H1 (cell line): ENCODE data around the gene GUCA1A. TPM values are rescaled to one million over a fixed set of nuclear protein-coding genes. Genes with fewer than 3 reads are reported as not detected.

Experiments used
- ATF3 ChIP-seq: IDR thresholded peaks from 2 replicates; pipeline ENCODE4 v1.6.1; 2011; ENCODE audit warnings: low read depth, mild to moderate bottlenecking, low read length; ENCODE audit not compliant: insufficient read depth
- CHD2 ChIP-seq: IDR thresholded peaks from 2 replicates; pipeline ENCODE4 v1.6.1; 2012; ENCODE audit warnings: low read length, improper control_type of control experiment
- EGR1 ChIP-seq: IDR thresholded peaks from 2 replicates; pipeline ENCODE4 v1.6.1; 2011; ENCODE audit warnings: low read depth, low read length, borderline replicate concordance
- GTF2F1 ChIP-seq: IDR thresholded peaks from 2 replicates; pipeline ENCODE4 v1.6.1; 2012; ENCODE audit warnings: low read depth, low read length, improper control_type of control experiment, borderline replicate concordance
- JUN ChIP-seq: IDR thresholded peaks from 2 replicates; pipeline ENCODE4 v1.6.1; 2011; ENCODE audit warnings: low read depth, mild to moderate bottlenecking, improper control_type of control experiment, low read length
- JUND ChIP-seq: IDR thresholded peaks from 2 replicates; pipeline ENCODE4 v1.6.1; 2011; ENCODE audit warnings: mild to moderate bottlenecking, improper control_type of control experiment, low read length
- MAFK ChIP-seq: IDR thresholded peaks from 2 replicates; pipeline ENCODE4 v1.6.1; 2012; ENCODE audit warnings: low read depth, mild to moderate bottlenecking, improper control_type of control experiment, low read length
- NANOG ChIP-seq: IDR thresholded peaks from 2 replicates; pipeline ENCODE4 v1.6.1; 2011; ENCODE audit warnings: low read length, low read depth, mild to moderate bottlenecking, inconsistent platforms; ENCODE audit not compliant: insufficient read depth, poor library complexity, severe bottlenecking
- RXRA ChIP-seq: IDR thresholded peaks from 2 replicates; pipeline ENCODE4 v1.6.1; 2011; ENCODE audit warnings: low read depth, mild to moderate bottlenecking, low read length, moderate library complexity; ENCODE audit not compliant: insufficient read depth
- SP1 ChIP-seq: IDR thresholded peaks from 2 replicates; pipeline ENCODE4 v1.6.1; 2011; ENCODE audit warnings: low read depth, low read length
- SP4 ChIP-seq: IDR thresholded peaks from 2 replicates; pipeline ENCODE4 v1.6.1; 2012; ENCODE audit warnings: low read length, inconsistent platforms
- SRF ChIP-seq: IDR thresholded peaks from 2 replicates; pipeline ENCODE4 v1.6.1; 2011; ENCODE audit warnings: mild to moderate bottlenecking, low read depth, low read length, moderate library complexity
- polyA plus RNA-seq, 7 experiments: library from polyadenylated mRNA; depleted of rRNA in 3 of 7; stranded (reverse) in 5 of 7; unstranded in 2 of 7; fragments of >200 nt in 5 of 7; fragments of 200-250 nt in 2 of 7; gene quantifications; 1 replicate in 5 of 7; 2 replicates in 1 of 7; 4 replicates in 1 of 7; pipeline versions ENCODE4 v1.2.1 to v1.2.3, GENCODE V29; 2011 to 2013; ENCODE audit warnings: missing spikeins in 2 of 7, mixed read lengths in 2 of 7
- total RNA-seq: library from RNA; stranded (reverse); fragmentation: NEBNext Ultra II Directional; extraction: Animal tissue kit (Norgen Biotek cat#: 25700); gene quantifications from 2 replicates; pipeline ENCODE4 v1.2.1, GENCODE V29; 2021
- TF ChIP-seq, protein P1 (sequence below): fragments of 300-600 bp; sonication (generic); IDR thresholded peaks from 2 replicates; pipeline ENCODE4 v1.7.1; 2012; ENCODE audit warnings: low read length, moderate library complexity, mild to moderate bottlenecking, inconsistent platforms; ENCODE audit not compliant: insufficient replicate concordance

GUCA1A gene
- total and polyA plus RNA-seq, 2 of the 8 experiments (the other 6 are each of a cell fraction or from before 2014, with no cell fraction given) = 4.6 to 24.6 TPM

DNA sequence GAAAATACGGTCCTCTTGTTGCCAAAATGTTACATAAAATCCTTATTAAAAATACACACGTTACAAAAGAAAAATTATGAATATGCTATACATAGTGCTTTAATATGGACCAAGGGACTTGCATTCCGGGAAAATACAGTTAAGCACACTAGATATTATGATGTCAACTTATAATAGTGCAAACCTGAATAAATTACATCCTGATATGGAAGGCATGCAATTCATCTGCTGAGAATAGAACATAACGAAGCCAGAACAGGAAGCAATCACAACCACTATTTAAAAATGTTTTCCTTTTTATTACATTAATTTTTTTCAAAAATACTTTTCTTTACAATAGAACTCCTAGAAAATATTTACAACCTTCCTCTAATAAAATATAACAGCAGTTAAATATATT lies 52.3 kb downstream of the GUCA1A start (continued):
- TF ChIP-seq, protein P1, sequence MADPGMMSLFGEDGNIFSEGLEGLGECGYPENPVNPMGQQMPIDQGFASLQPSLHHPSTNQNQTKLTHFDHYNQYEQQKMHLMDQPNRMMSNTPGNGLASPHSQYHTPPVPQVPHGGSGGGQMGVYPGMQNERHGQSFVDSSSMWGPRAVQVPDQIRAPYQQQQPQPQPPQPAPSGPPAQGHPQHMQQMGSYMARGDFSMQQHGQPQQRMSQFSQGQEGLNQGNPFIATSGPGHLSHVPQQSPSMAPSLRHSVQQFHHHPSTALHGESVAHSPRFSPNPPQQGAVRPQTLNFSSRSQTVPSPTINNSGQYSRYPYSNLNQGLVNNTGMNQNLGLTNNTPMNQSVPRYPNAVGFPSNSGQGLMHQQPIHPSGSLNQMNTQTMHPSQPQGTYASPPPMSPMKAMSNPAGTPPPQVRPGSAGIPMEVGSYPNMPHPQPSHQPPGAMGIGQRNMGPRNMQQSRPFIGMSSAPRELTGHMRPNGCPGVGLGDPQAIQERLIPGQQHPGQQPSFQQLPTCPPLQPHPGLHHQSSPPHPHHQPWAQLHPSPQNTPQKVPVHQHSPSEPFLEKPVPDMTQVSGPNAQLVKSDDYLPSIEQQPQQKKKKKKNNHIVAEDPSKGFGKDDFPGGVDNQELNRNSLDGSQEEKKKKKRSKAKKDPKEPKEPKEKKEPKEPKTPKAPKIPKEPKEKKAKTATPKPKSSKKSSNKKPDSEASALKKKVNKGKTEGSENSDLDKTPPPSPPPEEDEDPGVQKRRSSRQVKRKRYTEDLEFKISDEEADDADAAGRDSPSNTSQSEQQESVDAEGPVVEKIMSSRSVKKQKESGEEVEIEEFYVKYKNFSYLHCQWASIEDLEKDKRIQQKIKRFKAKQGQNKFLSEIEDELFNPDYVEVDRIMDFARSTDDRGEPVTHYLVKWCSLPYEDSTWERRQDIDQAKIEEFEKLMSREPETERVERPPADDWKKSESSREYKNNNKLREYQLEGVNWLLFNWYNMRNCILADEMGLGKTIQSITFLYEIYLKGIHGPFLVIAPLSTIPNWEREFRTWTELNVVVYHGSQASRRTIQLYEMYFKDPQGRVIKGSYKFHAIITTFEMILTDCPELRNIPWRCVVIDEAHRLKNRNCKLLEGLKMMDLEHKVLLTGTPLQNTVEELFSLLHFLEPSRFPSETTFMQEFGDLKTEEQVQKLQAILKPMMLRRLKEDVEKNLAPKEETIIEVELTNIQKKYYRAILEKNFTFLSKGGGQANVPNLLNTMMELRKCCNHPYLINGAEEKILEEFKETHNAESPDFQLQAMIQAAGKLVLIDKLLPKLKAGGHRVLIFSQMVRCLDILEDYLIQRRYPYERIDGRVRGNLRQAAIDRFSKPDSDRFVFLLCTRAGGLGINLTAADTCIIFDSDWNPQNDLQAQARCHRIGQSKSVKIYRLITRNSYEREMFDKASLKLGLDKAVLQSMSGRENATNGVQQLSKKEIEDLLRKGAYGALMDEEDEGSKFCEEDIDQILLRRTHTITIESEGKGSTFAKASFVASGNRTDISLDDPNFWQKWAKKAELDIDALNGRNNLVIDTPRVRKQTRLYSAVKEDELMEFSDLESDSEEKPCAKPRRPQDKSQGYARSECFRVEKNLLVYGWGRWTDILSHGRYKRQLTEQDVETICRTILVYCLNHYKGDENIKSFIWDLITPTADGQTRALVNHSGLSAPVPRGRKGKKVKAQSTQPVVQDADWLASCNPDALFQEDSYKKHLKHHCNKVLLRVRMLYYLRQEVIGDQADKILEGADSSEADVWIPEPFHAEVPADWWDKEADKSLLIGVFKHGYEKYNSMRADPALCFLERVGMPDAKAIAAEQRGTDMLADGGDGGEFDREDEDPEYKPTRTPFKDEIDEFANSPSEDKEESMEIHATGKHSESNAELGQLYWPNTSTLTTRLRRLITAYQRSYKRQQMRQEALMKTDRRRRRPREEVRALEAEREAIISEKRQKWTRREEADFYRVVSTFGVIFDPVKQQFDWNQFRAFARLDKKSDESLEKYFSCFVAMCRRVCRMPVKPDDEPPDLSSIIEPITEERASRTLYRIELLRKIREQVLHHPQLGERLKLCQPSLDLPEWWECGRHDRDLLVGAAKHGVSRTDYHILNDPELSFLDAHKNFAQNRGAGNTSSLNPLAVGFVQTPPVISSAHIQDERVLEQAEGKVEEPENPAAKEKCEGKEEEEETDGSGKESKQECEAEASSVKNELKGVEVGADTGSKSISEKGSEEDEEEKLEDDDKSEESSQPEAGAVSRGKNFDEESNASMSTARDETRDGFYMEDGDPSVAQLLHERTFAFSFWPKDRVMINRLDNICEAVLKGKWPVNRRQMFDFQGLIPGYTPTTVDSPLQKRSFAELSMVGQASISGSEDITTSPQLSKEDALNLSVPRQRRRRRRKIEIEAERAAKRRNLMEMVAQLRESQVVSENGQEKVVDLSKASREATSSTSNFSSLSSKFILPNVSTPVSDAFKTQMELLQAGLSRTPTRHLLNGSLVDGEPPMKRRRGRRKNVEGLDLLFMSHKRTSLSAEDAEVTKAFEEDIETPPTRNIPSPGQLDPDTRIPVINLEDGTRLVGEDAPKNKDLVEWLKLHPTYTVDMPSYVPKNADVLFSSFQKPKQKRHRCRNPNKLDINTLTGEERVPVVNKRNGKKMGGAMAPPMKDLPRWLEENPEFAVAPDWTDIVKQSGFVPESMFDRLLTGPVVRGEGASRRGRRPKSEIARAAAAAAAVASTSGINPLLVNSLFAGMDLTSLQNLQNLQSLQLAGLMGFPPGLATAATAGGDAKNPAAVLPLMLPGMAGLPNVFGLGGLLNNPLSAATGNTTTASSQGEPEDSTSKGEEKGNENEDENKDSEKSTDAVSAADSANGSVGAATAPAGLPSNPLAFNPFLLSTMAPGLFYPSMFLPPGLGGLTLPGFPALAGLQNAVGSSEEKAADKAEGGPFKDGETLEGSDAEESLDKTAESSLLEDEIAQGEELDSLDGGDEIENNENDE = no peak
- no peak for TF ChIP-seq GTF2F1
- TF ChIP-seq ATF3 = no peak
- no peak for TF ChIP-seq SP4
- TF ChIP-seq MAFK = no peak
- no peak for TF ChIP-seq RXRA
- no peak for TF ChIP-seq SP1
- no peak for TF ChIP-seq NANOG
- TF ChIP-seq JUND = no peak
- TF ChIP-seq JUN = no peak
- TF ChIP-seq CHD2 = no peak
- TF ChIP-seq SRF = no peak
- TF ChIP-seq EGR1 = no peak
